Fibroblast of skin of back (primary cell): ENCODE measurements around the gene HRCT1. TPM values are rescaled to one million over a fixed set of nuclear protein-coding genes. Genes with fewer than 3 reads are reported as not detected.
"Not testable (repeated sequence)": the region's sequence is repeated elsewhere in the genome, so short reads cannot be mapped to it uniquely, and the experiment has no call there.

ENCODE experiments used
- DNase-seq: peaks from one replicate; pipeline ENCODE4 v3.0.0-alpha.2; 2013
- polyA plus RNA-seq, 2 experiments: library from polyadenylated mRNA; unstranded; fragments of 120-200 nt; gene quantifications; one replicate each; pipeline ENCODE4 v1.2.1, GENCODE V29; 2013; ENCODE audit not compliant: insufficient read length in 2 of 2

Gene HRCT1
- 6.4 TPM for polyA plus RNA-seq (2013, experiment 1 of 2; ENCODE audit: insufficient read length)
- 12.6 TPM for polyA plus RNA-seq (2013, experiment 2 of 2; ENCODE audit: insufficient read length)

- peak; percentile 97 for DNase-seq
Measured at GRCh38 chr9:35905912-35906679, at the start of gene HRCT1. Gene HRCT1, plus strand, starts transcription at chr9:35906202. Its CDS starts 86 bp downstream, at chr9:35906288.

GRCh38 chr9:35856206-35856605, 49.8 kb upstream of the HRCT1 start:
- no peak for DNase-seq

- no peak for DNase-seq
Measured at GRCh38 chr9:35856882-35857281, 49.1 kb upstream of the HRCT1 start.

GRCh38 chr9:35858458-35858857, 47.5 kb upstream of the HRCT1 start:
- DNase-seq, result no peak

- DNase-seq, result peak; percentile 26
Measured at GRCh38 chr9:35859310-35859989, 46.6 kb upstream of the HRCT1 start.

GRCh38 chr9:35859990-35860339, 46.0 kb upstream of the HRCT1 start:
- DNase-seq, result no peak

- no peak for DNase-seq
Measured at GRCh38 chr9:35861161-35861897, 44.7 kb upstream of the HRCT1 start.

- DNase-seq, result no peak
Measured at GRCh38 chr9:35862328-35862727, 43.7 kb upstream of the HRCT1 start.

- no peak for DNase-seq
Measured at GRCh38 chr9:35863583-35863982, 42.4 kb upstream of the HRCT1 start.

GRCh38 chr9:35864695-35865255, 41.2 kb upstream of the HRCT1 start:
- DNase-seq, result no peak

- no peak for DNase-seq
Measured at GRCh38 chr9:35867538-35867937, 38.5 kb upstream of the HRCT1 start.

GRCh38 chr9:35868933-35869332, 37.1 kb upstream of the HRCT1 start:
- no peak for DNase-seq

- DNase-seq, result no peak
Measured at GRCh38 chr9:35869621-35870216, 36.3 kb upstream of the HRCT1 start.

GRCh38 chr9:35870351-35870923, 35.6 kb upstream of the HRCT1 start, which contains the start of gene OR13J1:
Gene OR13J1, minus strand, starts transcription at chr9:35870401. Its CDS starts 0 bp downstream, at chr9:35870401.
- no peak for DNase-seq

GRCh38 chr9:35871545-35871944, 34.5 kb upstream of the HRCT1 start:
- no peak for DNase-seq

GRCh38 chr9:35872505-35872904, 33.5 kb upstream of the HRCT1 start:
- no peak for DNase-seq

- peak; percentile 65 for DNase-seq
Measured at GRCh38 chr9:35882263-35882848, 23.6 kb upstream of the HRCT1 start.

- peak; percentile 8 for DNase-seq
Measured at GRCh38 chr9:35882996-35883395, 23.0 kb upstream of the HRCT1 start.

- DNase-seq, result not testable (repeated sequence)
Measured at GRCh38 chr9:35884908-35885307, 21.1 kb upstream of the HRCT1 start.

- no peak for DNase-seq
Measured at GRCh38 chr9:35891646-35892045, 14.4 kb upstream of the HRCT1 start.

- DNase-seq, result no peak
Measured at GRCh38 chr9:35892051-35892450, 14.0 kb upstream of the HRCT1 start.

GRCh38 chr9:35896570-35896969, 9.4 kb upstream of the HRCT1 start:
- DNase-seq, result no peak
